IgD-negative memory B cell (primary cell): ENCODE data around the gene ZFR2. TPM values are rescaled to one million over a fixed set of nuclear protein-coding genes. Genes with fewer than 3 reads are reported as not detected.
"Not testable (repeated sequence)": the region's sequence is repeated elsewhere in the genome, so short reads cannot be mapped to it uniquely, and the experiment has no call there.

Source experiments
- H3K27ac Mint-ChIP-seq, 3 donors: one replicate each; pipeline ENCODE4 v1.8.0; 2020 to 2022; ENCODE audit warnings: mild to moderate bottlenecking in 3 of 3, mixed read lengths in 3 of 3, moderate library complexity in 1 of 3
- H3K27me3 Mint-ChIP-seq: one replicate; pipeline ENCODE4 v1.8.0; 2021; ENCODE audit warnings: mixed read lengths
- H3K36me3 Mint-ChIP-seq: one replicate; pipeline ENCODE4 v1.8.0; 2020; ENCODE audit warnings: mild to moderate bottlenecking, mixed read lengths
- H3K4me1 Mint-ChIP-seq, 3 donors: one replicate each; pipeline ENCODE4 v1.8.0; 2020 to 2022; ENCODE audit warnings: mixed read lengths in 3 of 3, mild to moderate bottlenecking in 1 of 3
- H3K4me3 Mint-ChIP-seq, 4 donors: one replicate each; pipeline ENCODE4 v1.8.0; 2020 to 2022; ENCODE audit warnings: mild to moderate bottlenecking in 4 of 4, mixed read lengths in 4 of 4, moderate library complexity in 3 of 4
- H3K9me3 Mint-ChIP-seq, 3 donors: one replicate each; pipeline ENCODE4 v1.8.0; 2020 to 2021; ENCODE audit warnings: mixed read lengths in 3 of 3, mild to moderate bottlenecking in 1 of 3
- polyA plus RNA-seq: library from polyadenylated mRNA; unstranded; fragments of 300-500 nt; fragmentation: Illumina TruSeq; gene quantifications from one replicate; pipeline ENCODE4 v1.2.3, GENCODE V29; 2021

ZFR2 gene
- polyA plus RNA-seq, 1 donor from 2014 or later: 0.38 TPM

DNA sequence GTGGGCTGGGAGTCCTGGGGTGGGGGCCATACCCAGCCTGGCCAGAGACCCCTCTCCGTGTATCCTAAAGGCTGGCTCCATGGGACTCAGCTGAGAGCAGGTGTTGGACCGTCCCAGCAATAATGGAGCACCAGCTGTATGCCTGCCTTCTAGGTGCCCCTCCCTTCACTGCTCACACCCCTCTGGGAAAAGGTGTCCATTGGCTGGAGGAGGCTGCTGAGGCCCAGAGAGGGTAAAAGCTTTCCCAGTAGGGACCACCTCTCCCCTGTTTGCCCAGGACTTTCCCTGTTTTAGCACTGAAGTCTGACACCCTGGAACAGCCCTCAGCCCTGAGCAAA is 93.5 kb downstream of the ZFR2 start:
- Mint-ChIP-seq H3K27me3 (no peaks in the 10 kb centered on the region), H3K27ac (no peak overlapping the region), H3K4me3 (no peak overlapping the region), H3K4me1 (peaks cover 0 to 5% (median 0%) of the 10 kb centered on the region in 3 donors), H3K36me3 (no peaks in the 10 kb centered on the region), H3K9me3 (no peaks in the 10 kb centered on the region)

GRCh38 chr19:3774621-3775373 is 94.0 kb downstream of the ZFR2 start:
- Mint-ChIP-seq H3K4me1 (peaks cover 0 to 5% (median 0%) of the 10 kb centered on the region in 3 donors), H3K4me3 (no peak overlapping the region), H3K36me3 (no peaks in the 10 kb centered on the region), H3K9me3 (no peaks in the 10 kb centered on the region), H3K27me3 (no peaks in the 10 kb centered on the region), H3K27ac (no peak overlapping the region)

DNA sequence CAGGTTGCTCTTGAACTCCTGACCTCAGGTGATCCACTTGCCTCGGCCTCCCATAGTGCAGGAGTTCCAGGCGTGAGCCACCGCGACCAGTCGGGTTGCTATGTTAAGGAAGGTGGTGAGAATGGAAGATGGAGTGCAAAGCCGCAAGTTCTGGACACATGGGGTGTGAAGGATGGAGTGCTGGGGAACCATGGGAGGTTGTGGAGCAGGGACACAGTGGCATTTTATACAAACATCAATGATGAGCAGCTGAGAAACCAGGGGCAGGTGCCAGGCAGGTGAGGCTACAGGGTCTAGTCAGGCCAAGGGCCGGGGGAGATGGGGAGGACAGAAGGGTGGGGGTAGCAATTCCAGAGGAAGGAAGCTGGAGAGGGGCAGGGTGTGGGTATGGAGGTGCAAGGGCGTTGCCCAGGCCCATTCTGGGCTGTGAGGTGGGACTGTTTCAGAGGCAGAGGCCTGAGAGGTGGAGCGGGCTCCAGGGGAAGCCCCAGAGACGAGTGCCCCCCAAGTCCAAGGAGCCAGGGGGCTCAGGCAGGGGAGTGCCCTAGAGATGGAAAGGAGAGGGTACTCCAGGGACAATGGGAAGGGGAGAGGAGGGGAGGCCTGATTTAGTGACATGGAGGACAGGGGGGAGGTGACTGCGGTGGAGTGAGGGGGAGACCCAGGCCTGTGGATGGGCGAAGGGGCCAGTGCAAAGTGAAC is 94.9 kb downstream of the ZFR2 start:
- H3K27ac Mint-ChIP-seq: peak overlapping the region in 1 of 3 donors; percentile 18
- H3K9me3 Mint-ChIP-seq: no peaks in the 10 kb centered on the region
- H3K27me3 Mint-ChIP-seq: no peaks in the 10 kb centered on the region
- H3K36me3 Mint-ChIP-seq: peaks cover under 1% of the 10 kb centered on the region
- peak overlapping the region in 1 of 4 donors; percentile 58 for H3K4me3 Mint-ChIP-seq
- peaks cover 0 to 5% (median 0%) of the 10 kb centered on the region in 3 donors for H3K4me1 Mint-ChIP-seq

DNA sequence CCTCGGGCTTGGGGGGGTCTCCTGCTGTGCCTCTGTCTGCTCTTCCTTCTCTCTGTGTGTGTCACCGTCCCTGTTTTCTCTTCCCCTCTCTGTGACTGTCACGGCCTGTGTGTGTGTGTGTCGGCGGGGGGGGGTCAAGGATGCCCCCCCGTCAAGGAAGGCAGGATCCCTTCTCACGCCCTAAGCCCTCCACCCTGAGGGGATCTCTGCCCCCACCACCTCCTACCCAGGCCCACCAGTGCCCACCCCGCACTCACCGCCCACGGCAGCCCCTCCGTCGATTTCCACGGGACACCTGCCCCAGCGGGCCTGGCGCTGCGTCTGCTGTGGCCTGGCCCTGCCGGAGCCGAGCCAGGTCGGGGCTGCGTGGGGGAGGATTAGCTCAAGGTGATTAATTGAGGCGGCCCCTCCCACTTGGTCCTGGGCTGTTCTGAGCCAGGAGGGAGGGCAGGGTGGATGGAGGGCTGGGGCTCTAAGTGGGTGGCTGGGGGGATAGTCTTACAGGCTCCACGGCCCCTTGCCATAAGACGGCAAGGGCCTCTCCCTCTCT is 96.9 kb downstream of the ZFR2 start, which contains the start of gene RAX2:
RAX2 (minus strand) TSS at position 323 of the 550 bp plus-strand sequence. CDS start 486 bp downstream, outside the sequence.
- peaks cover 0 to 5% (median 0%) of the 10 kb centered on the region in 3 donors for H3K4me1 Mint-ChIP-seq
- H3K4me3 Mint-ChIP-seq: peak within 1 kb of the TSS in 2 of 4 donors; percentile 46 to 47
- H3K27ac Mint-ChIP-seq: peak within 1 kb of the TSS in 2 of 3 donors; percentile 64 to 65
- H3K36me3 Mint-ChIP-seq: peaks cover 3% of the 10 kb centered on the region
- no peaks in the 10 kb centered on the region for H3K27me3 Mint-ChIP-seq
- no peaks in the 10 kb centered on the region for H3K9me3 Mint-ChIP-seq

GRCh38 chr19:3771000-3771905 is 97.6 kb downstream of the ZFR2 start:
- H3K36me3 Mint-ChIP-seq: peaks cover 3% of the 10 kb centered on the region
- peak overlapping the region in 2 of 3 donors; percentile 64 to 65 for H3K27ac Mint-ChIP-seq
- H3K27me3 Mint-ChIP-seq: no peaks in the 10 kb centered on the region
- peak overlapping the region in 1 of 4 donors; percentile 46 for H3K4me3 Mint-ChIP-seq
- H3K4me1 Mint-ChIP-seq: peaks cover 0 to 10% (median 3%) of the 10 kb centered on the region in 3 donors
- no peaks in the 10 kb centered on the region for H3K9me3 Mint-ChIP-seq

- H3K27ac Mint-ChIP-seq: peak overlapping the region in 1 of 3 donors; percentile 7
- H3K4me3 Mint-ChIP-seq: no peak overlapping the region
- peaks cover 3% of the 10 kb centered on the region for H3K36me3 Mint-ChIP-seq
- H3K4me1 Mint-ChIP-seq: peaks cover 0 to 10% (median 3%) of the 10 kb centered on the region in 3 donors
- no peaks in the 10 kb centered on the region for H3K27me3 Mint-ChIP-seq
- H3K9me3 Mint-ChIP-seq: no peaks in the 10 kb centered on the region
Measured at GRCh38 chr19:3770136-3770999, 98.5 kb downstream of the ZFR2 start.

GRCh38 chr19:3769494-3769893 is 99.3 kb downstream of the ZFR2 start:
- H3K27ac Mint-ChIP-seq: no peak overlapping the region
- H3K4me1 Mint-ChIP-seq: peaks cover 0 to 9% (median 3%) of the 10 kb centered on the region in 3 donors

GRCh38 chr19:3768748-3769099 is 100.1 kb downstream of the ZFR2 start:
- Mint-ChIP-seq H3K9me3 (no peaks in the 10 kb centered on the region), H3K36me3 (peaks cover 3% of the 10 kb centered on the region), H3K4me1 (peaks cover 0 to 6% (median 3%) of the 10 kb centered on the region in 3 donors), H3K27me3 (no peaks in the 10 kb centered on the region), H3K4me3 (no peak overlapping the region), H3K27ac (no peak overlapping the region)

More at GRCh38 chr19:3769494-3769893, 99.3 kb downstream of the ZFR2 start:
- peaks cover 3% of the 10 kb centered on the region for H3K36me3 Mint-ChIP-seq
- H3K9me3 Mint-ChIP-seq: no peaks in the 10 kb centered on the region
- H3K4me3 Mint-ChIP-seq: no peak overlapping the region
- H3K27me3 Mint-ChIP-seq: no peaks in the 10 kb centered on the region

- no peak overlapping the region for H3K27ac Mint-ChIP-seq
- no peaks in the 10 kb centered on the region for H3K9me3 Mint-ChIP-seq
- H3K36me3 Mint-ChIP-seq: peaks cover 3% of the 10 kb centered on the region
- peak overlapping the region in 1 of 4 donors; percentile 23 for H3K4me3 Mint-ChIP-seq
- no peaks in the 10 kb centered on the region for H3K27me3 Mint-ChIP-seq
- H3K4me1 Mint-ChIP-seq: peaks cover 0 to 7% (median 5%) of the 10 kb centered on the region in 3 donors
Measured at GRCh38 chr19:3768015-3768747, 100.7 kb downstream of the ZFR2 start.

DNA sequence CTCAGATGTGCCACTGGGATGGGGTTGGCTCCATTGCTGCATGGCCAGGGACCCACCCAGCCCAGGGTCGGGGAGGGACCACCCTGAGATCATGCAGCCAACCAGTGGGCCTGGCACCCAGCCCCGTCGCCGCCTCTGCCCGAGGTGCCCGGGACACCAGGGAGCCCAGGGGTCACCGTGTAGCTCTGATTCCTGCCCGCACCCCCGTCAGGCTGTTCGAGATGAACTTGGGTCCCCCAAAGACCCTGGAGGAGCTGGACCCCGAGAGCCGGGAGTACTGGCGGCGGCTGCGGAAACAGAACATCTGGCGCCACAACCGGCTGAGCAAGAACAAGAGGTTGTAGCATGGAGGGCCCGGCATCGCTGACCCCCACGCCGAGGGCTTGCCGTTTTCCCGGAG is 101.8 kb downstream of the ZFR2 start:
- Mint-ChIP-seq H3K9me3 (no peaks in the 10 kb centered on the region), H3K36me3 (peaks cover 6% of the 10 kb centered on the region), H3K4me3 (no peak overlapping the region), H3K27ac (peak overlapping the region in 1 of 3 donors; percentile 73), H3K27me3 (peaks cover 2% of the 10 kb centered on the region), H3K4me1 (peaks cover 9 to 15% (median 9%) of the 10 kb centered on the region in 3 donors)

- Mint-ChIP-seq H3K4me1 (peaks cover 14 to 20% (median 14%) of the 10 kb centered on the region in 3 donors), H3K4me3 (peak overlapping the region in 1 of 4 donors; percentile 49), H3K27ac (peak overlapping the region in 1 of 3 donors; percentile 73), H3K27me3 (peaks cover 2% of the 10 kb centered on the region), H3K9me3 (no peaks in the 10 kb centered on the region), H3K36me3 (peaks cover 6% of the 10 kb centered on the region)
Measured at GRCh38 chr19:3766520-3766919, 102.3 kb downstream of the ZFR2 start.

- peaks cover 17 to 22% (median 20%) of the 10 kb centered on the region in 3 donors for H3K4me1 Mint-ChIP-seq
- not testable (repeated sequence) for H3K4me3 Mint-ChIP-seq, H3K36me3 Mint-ChIP-seq, H3K9me3 Mint-ChIP-seq, H3K27me3 Mint-ChIP-seq, H3K27ac Mint-ChIP-seq
Measured at GRCh38 chr19:3765757-3766156, 103.1 kb downstream of the ZFR2 start.

DNA sequence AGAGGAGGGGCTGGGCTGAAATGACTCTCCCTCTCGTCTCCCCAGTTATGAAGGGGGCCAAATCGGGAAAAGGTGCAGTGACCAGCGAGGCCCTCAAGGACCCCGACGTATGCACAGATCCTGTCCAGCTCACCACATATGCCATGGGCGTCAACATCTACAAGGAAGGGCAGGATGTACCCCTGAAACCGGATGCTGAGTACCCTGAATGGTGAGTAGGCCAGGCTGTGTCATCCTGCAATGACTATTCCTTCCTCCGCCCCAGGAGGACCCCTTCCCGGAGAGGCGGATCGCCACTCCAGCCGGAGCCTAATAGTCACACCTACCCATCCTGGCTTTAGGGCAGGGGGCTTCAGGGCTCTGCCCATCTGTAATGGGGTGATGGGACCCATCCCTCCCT is 103.7 kb downstream of the ZFR2 start:
- H3K36me3 Mint-ChIP-seq: peaks cover 6% of the 10 kb centered on the region
- no peak overlapping the region for H3K4me3 Mint-ChIP-seq
- H3K4me1 Mint-ChIP-seq: peaks cover 17 to 27% (median 20%) of the 10 kb centered on the region in 3 donors
- peaks cover 2% of the 10 kb centered on the region for H3K27me3 Mint-ChIP-seq
- H3K27ac Mint-ChIP-seq: no peak overlapping the region
- H3K9me3 Mint-ChIP-seq: no peaks in the 10 kb centered on the region
